Psoas muscle (tissue), 8 donors: ENCODE measurements around the gene SDHAF2. TPM values are rescaled to one million over a fixed set of nuclear protein-coding genes. Genes with fewer than 3 reads are reported as not detected.

Source experiments
- ATAC-seq, 4 donors: fragments of 200-7000 bp; cut with Tn5 transposase; one replicate each; pipeline ENCODE4 v1.9.1; 2020; ENCODE audit warnings: moderate library complexity in 3 of 4, mild to moderate bottlenecking in 2 of 4
- DNase-seq, 2 donors: peaks; one replicate each; pipeline ENCODE4 v3.0.0-alpha.2; 2020
- H3K27ac ChIP-seq: fragments of 200-600 bp; one replicate; pipeline ENCODE4 v1.8.0; 2022
- H3K27me3 ChIP-seq, 3 donors: fragments of 200-600 bp in 1 of 3; one replicate each; pipeline versions ENCODE4 v1.6.1 to v1.8.0; 2013 to 2022; ENCODE audit warnings: low read length in 2 of 3, mild to moderate bottlenecking in 2 of 3, moderate library complexity in 1 of 3; ENCODE audit not compliant: insufficient read depth in 3 of 3
- H3K36me3 ChIP-seq, 2 donors: fragments of 200-600 bp in 1 of 2; one replicate each; pipeline versions ENCODE4 v1.6.1 to v1.8.0; 2013 to 2022; ENCODE audit warnings: low read depth in 1 of 2, mild to moderate bottlenecking in 1 of 2, moderate library complexity in 1 of 2; ENCODE audit not compliant: insufficient read depth in 1 of 2
- H3K4me1 ChIP-seq: fragments of 200-600 bp; one replicate; pipeline ENCODE4 v1.8.0; 2022
- H3K4me3 ChIP-seq: fragments of 200-600 bp; one replicate; pipeline ENCODE4 v1.8.0; 2022; ENCODE audit warnings: mild to moderate bottlenecking
- H3K9me3 ChIP-seq: fragments of 200-600 bp; one replicate; pipeline ENCODE4 v1.8.0; 2022
- WGBS, 3 donors: extraction: QIAGEN DNeasy Blood & Tissue Kit; methylation state at CpG; one replicate each; pipeline versions ENCODE4 v1.1.6 to v1.1.7; 2013; 5-methylcytosine and 5-hydroxymethylcytosine counted together
- intact Hi-C, 2 donors: fragments of 100-400 bp; cut with DNase I; formaldehyde crosslinking; loops; one replicate each; pipeline versions ENCODE4 v1.11.0 to v1.14.2; 2022
- polyA plus RNA-seq, 3 donors: library from polyadenylated mRNA; stranded (reverse); fragments of 200-250 nt; gene quantifications; one replicate each; pipeline ENCODE4 v1.2.3, GENCODE V29; 2013
- total RNA-seq, 4 donors: library from RNA; stranded (reverse); fragmentation: NEBNext Ultra II Directional in 2 of 4; extraction: Animal tissue kit (Norgen Biotek cat#: 25700) in 2 of 4; gene quantifications; one replicate each; pipeline versions ENCODE4 v1.2.1 to v1.2.4, GENCODE V29; 2021 to 2023
- TF ChIP-seq, protein P1 (sequence below): fragments of 200-600 bp; IDR thresholded peaks from one replicate; pipeline ENCODE4 v1.8.0; 2022; ENCODE audit warnings: antibody characterized with exemption
- donor health status: healthy with polysubstance abuse.
- donor health status: DM: no; HTN: no; CAD: no; lungs with moderate emphysema.
- donor health status: Bipolar disorder and iron deficiency.
- donor health status: healthy.
- donor health status: DM: yes; HTN: yes; CAD: no.
- donor health status: DM: no; HTN: no; CAD: no.
- donor health status: DM: no; HTN: no; CAD: no.
- donor health status: DM: yes; HTN: yes; CAD: no.

The SDHAF2 gene
- total and polyA plus RNA-seq, 7 donors = 29.4 to 103 (median 45.2) TPM

- no peak overlapping the region for H3K27ac ChIP-seq
- DNase-seq = no peak
- H3K9me3 ChIP-seq = no peaks in the 10 kb centered on the region
- H3K4me1 ChIP-seq = no peaks in the 10 kb centered on the region
- H3K27me3 ChIP-seq = peaks cover 0 to 3% (median 2%) of the 10 kb centered on the region in 3 donors
- H3K36me3 ChIP-seq = no peaks in the 10 kb centered on the region
- ATAC-seq = no peak
- TF ChIP-seq, protein P1, sequence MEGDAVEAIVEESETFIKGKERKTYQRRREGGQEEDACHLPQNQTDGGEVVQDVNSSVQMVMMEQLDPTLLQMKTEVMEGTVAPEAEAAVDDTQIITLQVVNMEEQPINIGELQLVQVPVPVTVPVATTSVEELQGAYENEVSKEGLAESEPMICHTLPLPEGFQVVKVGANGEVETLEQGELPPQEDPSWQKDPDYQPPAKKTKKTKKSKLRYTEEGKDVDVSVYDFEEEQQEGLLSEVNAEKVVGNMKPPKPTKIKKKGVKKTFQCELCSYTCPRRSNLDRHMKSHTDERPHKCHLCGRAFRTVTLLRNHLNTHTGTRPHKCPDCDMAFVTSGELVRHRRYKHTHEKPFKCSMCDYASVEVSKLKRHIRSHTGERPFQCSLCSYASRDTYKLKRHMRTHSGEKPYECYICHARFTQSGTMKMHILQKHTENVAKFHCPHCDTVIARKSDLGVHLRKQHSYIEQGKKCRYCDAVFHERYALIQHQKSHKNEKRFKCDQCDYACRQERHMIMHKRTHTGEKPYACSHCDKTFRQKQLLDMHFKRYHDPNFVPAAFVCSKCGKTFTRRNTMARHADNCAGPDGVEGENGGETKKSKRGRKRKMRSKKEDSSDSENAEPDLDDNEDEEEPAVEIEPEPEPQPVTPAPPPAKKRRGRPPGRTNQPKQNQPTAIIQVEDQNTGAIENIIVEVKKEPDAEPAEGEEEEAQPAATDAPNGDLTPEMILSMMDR = no peak
- H3K4me3 ChIP-seq = no peak overlapping the region
- intact Hi-C loops = no loop called here
- WGBS, 3 donors = 94 to 99% (median 97%) methylated on average over 4 of the region's 4 CpGs
Measured at GRCh38 chr11:61487342-61488025, 57.6 kb downstream of the SDHAF2 start.

- intact Hi-C loops = no loop called here
- no peaks in the 10 kb centered on the region for H3K9me3 ChIP-seq
- no peaks in the 10 kb centered on the region for H3K36me3 ChIP-seq
- peak; percentile 64 to 81 for DNase-seq
- H3K27ac ChIP-seq = peak overlapping the region; percentile 4
- no peaks in the 10 kb centered on the region for H3K27me3 ChIP-seq
- no peak overlapping the region for H3K4me3 ChIP-seq
- H3K4me1 ChIP-seq = no peaks in the 10 kb centered on the region
- TF ChIP-seq, protein P1 = no peak
- ATAC-seq = peak in 1 of 4 donors; percentile 60
- 47 to 51% (median 49%) methylated on average over 18 to 19 of the region's 19 CpGs for WGBS, 3 donors
Measured at GRCh38 chr11:61488651-61489291, 58.8 kb downstream of the SDHAF2 start.

DNA sequence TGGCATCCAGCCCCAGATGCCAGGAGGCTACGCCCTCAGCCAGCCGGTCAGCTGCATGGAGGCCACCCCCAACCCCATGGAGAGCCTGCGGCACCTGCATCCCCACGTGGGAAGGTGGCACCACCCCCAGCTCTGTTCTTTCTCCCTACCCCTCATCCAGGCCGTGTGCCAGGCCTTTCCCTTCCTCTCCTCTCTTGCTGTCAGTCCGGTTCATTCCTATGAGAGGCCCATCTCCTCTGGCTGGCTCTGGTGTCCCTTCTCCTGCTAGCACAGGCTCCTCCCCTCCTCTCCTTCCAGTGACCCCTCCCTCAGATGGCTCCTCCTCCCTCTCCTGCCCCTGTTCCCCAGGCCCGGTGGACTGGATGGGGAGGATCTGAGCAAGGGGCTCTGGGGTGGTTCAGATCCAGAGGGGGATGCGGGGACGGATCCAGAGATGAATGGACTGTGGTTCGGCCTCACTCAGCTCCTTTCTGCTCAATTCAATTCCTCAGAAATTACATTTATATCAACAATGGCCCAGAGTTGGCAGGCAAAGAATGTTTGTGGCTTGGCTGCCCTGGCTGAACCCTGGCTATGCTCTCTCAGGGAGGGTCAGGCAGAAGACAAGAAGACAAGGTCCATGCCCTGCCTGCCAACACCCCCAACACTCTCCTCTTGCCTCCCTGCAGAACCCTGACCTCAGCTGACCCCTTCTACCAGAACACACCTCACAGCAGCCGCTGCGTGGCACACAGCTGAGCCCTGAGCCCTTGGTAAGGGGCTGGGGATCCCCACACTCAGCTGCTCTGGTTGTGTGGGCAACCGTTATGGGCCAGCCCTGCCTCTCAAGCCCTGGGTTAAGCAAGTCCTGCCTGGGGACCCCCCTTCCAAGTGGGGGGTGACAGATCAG, 60.2 kb downstream of the SDHAF2 start:
- ATAC-seq (no peak), DNase-seq (no peak)
- WGBS, 3 donors = 55 to 69% (median 57%) methylated on average over 13 of the region's 13 CpGs

DNA sequence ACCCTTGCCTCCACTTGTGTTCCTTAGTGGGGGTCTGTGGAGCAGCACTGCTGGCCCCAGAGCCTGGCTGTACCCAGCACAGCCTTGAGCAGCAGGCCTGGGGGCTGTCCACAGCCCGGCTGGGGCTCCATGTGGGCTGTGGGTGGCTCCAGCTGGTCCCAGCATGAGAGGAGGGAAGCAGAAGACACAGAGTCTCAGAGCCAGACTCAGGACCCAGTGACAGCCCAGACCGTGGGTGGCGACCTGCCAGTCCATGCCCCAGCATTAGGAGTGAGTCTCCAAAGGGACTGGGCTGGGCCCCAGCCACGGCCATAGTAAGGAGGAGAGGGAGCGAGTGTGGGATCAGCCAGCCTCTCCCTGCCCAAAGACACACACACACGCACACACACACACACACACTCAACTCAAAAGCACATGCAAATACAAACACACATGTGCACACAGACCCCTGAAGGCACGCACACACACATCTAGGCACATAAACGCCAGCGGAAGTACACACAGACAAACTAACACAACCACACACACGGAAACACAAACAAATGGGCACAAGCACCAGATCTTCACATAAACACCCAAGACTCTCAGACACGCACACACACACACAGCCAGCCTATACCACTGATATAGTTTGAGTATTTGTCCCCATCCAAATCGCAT, 61.9 kb downstream of the SDHAF2 start:
- no peak overlapping the region for H3K4me3 ChIP-seq
- H3K27ac ChIP-seq = no peak overlapping the region
- H3K27me3 ChIP-seq = no peaks in the 10 kb centered on the region
- intact Hi-C loops = no loop called here
- H3K36me3 ChIP-seq = no peaks in the 10 kb centered on the region
- peaks cover 10% of the 10 kb centered on the region for H3K4me1 ChIP-seq
- 82 to 86% (median 86%) methylated on average over 12 of the region's 12 CpGs for WGBS, 3 donors
- TF ChIP-seq, protein P1 = no peak
- H3K9me3 ChIP-seq = no peaks in the 10 kb centered on the region
- DNase-seq (no peak), ATAC-seq (no peak)

More for the DNA sequence above, 60.2 kb downstream of the SDHAF2 start:
- intact Hi-C loops = no loop called here
- Histone ChIP-seq H3K4me1 (peaks cover 3% of the 10 kb centered on the region), H3K9me3 (no peaks in the 10 kb centered on the region), H3K4me3 (no peak overlapping the region), H3K27me3 (no peaks in the 10 kb centered on the region), H3K36me3 (no peaks in the 10 kb centered on the region), H3K27ac (peak overlapping the region; percentile 2)
- TF ChIP-seq, protein P1 = no peak
